Activated naive CD8-positive, alpha-beta T cell treated with anti-CD3 and anti-CD28 coated beads for 36 hours (primary cell): Measurements from ENCODE around the gene ELP2. TPM values are rescaled to one million over a fixed set of nuclear protein-coding genes. Genes with fewer than 3 reads are reported as not detected.

Experiments
- DNase-seq: peaks from one replicate; pipeline ENCODE4 v3.0.0; 2021
- H3K27ac Mint-ChIP-seq: one replicate; pipeline ENCODE4 v1.8.0; 2022; ENCODE audit warnings: mild to moderate bottlenecking, moderate library complexity, mixed read lengths
- H3K27me3 Mint-ChIP-seq: one replicate; pipeline ENCODE4 v1.8.0; 2022; ENCODE audit warnings: mild to moderate bottlenecking, mixed read lengths
- H3K36me3 Mint-ChIP-seq: one replicate; pipeline ENCODE4 v1.8.0; 2021; ENCODE audit warnings: mild to moderate bottlenecking, mixed read lengths
- H3K4me1 Mint-ChIP-seq: one replicate; pipeline ENCODE4 v1.8.0; 2021; ENCODE audit warnings: mixed read lengths
- H3K4me3 Mint-ChIP-seq: one replicate; pipeline ENCODE4 v1.8.0; 2022; ENCODE audit warnings: mild to moderate bottlenecking, moderate library complexity, mixed read lengths
- H3K9me3 Mint-ChIP-seq: one replicate; pipeline ENCODE4 v1.8.0; 2022; ENCODE audit warnings: mixed read lengths
- total RNA-seq, 2 experiments: library from RNA; stranded (reverse); gene quantifications; one replicate each; pipeline ENCODE4 v1.2.3, GENCODE V29; 2021

The ELP2 gene
- total RNA-seq, 2 experiments from 2014 or later = 93.4 to 98.2 TPM

DNA sequence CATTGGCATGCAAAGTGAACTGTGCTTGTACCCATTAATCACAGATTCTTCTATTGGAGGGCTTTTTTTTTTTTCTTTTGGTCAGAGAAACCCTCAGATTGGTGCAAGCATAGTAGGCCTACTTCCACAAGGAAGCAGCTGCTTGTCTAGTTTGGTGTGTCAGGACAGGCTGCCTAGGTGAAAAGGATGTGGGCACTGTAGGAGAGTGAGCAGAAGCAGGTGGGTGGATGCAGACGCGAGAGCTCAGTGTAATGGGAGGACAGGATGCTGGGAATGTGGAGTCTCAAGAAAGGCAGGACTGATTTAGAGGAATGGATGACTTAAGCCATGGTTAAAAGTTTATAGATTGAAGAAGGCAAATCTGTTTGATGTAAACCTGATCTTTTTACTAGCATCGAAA, 3.1 kb downstream of the ELP2 start:
- Mint-ChIP-seq H3K36me3 (peaks cover 12% of the 10 kb centered on the region), H3K4me3 (peak overlapping the region; percentile 13), H3K9me3 (no peaks in the 10 kb centered on the region), H3K27ac (peak overlapping the region; percentile 52), H3K27me3 (no peaks in the 10 kb centered on the region), H3K4me1 (peaks cover 33% of the 10 kb centered on the region)
- DNase-seq = no peak

DNA sequence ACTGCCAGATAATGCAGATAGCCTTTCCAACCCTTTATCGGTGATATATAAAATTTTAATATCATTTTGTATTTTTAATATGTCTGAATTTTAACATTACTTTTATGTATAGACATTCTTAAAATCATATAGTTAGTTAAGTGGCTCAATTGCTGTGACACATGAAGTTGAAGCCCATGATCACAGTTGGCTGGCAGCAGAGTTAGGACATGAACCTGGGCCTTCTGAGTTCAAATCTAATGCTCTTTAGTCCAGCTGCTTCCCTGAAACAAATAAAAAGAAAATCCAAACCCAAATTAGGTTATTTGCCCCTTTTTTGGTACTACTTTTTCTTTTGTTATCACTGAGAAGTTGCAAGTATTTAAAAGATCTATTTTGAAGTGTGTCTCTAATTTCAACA, 5.6 kb downstream of the ELP2 start:
- peaks cover 13% of the 10 kb centered on the region for H3K36me3 Mint-ChIP-seq
- no peak overlapping the region for H3K4me3 Mint-ChIP-seq
- no peak overlapping the region for H3K27ac Mint-ChIP-seq

DNA sequence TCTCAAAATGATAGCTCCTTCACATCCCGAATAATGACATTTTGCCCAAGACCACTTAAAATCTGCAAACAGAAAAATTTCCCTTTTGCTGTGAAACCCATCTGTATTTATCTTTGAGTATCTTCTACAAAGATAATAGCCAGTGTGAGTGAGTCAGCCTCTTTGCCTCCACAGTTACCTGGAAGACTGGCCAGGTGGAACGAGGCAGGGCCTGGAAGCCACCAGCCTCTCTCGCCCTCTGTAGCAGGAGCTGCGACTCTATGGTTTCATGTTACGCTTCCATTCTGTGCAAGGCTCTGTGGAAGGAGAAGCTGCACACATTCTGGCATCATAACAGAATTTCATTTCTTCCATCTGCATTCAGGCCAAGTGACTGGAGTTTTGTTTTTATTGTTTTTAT, 9.5 kb downstream of the ELP2 start:
- Mint-ChIP-seq H3K4me3 (no peak overlapping the region), H3K27me3 (no peaks in the 10 kb centered on the region), H3K27ac (no peak overlapping the region), H3K36me3 (peaks cover 8% of the 10 kb centered on the region), H3K9me3 (no peaks in the 10 kb centered on the region), H3K4me1 (peaks cover 15% of the 10 kb centered on the region)
- no peak for DNase-seq

More for the DNA sequence above, 5.6 kb downstream of the ELP2 start:
- Mint-ChIP-seq H3K4me1 (peaks cover 26% of the 10 kb centered on the region), H3K9me3 (no peaks in the 10 kb centered on the region), H3K27me3 (no peaks in the 10 kb centered on the region)
- no peak for DNase-seq

DNA sequence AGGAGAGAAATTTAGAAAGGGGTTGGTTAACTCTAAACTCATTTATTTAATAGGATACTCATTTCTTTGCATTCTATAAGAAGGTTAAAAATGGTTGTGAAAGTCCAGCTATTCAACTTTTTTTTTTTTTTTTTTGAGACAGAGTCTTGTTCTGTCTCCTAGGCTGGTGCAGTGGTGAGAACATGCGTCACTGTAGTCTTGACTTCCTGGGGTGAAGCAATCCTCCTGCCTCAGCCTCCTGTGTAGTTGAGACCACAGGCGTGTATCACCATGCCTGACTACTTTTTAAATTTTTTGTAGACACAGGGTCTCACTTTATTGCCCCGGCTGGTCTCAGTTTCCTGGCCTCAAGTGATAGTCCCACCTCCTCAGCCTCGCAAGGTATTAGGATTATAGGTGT, 11.9 kb downstream of the ELP2 start:
- peaks cover 10% of the 10 kb centered on the region for H3K4me1 Mint-ChIP-seq
- no peak overlapping the region for H3K27ac Mint-ChIP-seq
- DNase-seq = no peak
- no peaks in the 10 kb centered on the region for H3K27me3 Mint-ChIP-seq
- peaks cover 13% of the 10 kb centered on the region for H3K36me3 Mint-ChIP-seq
- no peaks in the 10 kb centered on the region for H3K9me3 Mint-ChIP-seq
- H3K4me3 Mint-ChIP-seq = no peak overlapping the region

DNA sequence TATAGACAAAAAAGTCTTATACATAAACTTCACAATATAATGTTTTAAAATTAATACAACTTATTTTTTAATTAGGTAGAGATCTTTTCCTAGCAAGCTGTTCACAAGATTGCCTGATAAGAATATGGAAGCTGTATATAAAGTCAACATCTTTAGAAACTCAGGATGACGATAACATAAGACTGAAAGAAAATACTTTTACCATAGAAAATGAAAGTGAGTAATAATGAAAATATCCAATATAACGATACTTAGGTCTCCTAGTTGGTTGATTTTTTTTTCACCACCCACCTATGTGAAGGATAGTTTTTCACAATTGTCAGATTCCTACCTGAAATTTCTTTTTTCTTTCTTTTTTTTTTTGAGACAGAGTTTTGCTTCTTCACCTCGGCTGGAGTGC, 13.1 kb downstream of the ELP2 start:
- Mint-ChIP-seq H3K36me3 (peaks cover 14% of the 10 kb centered on the region), H3K4me1 (peaks cover 9% of the 10 kb centered on the region), H3K27me3 (no peaks in the 10 kb centered on the region), H3K4me3 (no peak overlapping the region), H3K9me3 (no peaks in the 10 kb centered on the region), H3K27ac (no peak overlapping the region)
- no peak for DNase-seq

DNA sequence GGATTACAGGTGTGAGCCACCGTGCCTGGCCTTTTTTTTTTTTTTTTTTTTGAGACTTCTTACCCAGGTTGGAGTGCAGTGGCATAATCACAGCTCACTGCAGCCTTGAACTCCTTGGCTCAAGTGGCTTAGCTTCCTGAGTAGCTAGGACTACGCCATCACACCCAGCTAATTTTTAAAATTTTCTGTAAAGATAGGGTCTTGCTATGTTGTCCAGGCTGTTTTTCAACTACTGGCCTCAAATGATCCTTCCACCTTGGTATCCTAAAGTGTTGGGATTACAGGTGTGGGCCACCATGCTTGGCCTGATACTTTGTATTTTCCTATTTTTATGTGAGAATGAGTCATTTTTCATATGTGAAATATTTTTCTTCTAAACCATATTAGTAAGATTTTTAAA, 13.7 kb downstream of the ELP2 start:
- H3K4me1 Mint-ChIP-seq = peaks cover 9% of the 10 kb centered on the region

DNA sequence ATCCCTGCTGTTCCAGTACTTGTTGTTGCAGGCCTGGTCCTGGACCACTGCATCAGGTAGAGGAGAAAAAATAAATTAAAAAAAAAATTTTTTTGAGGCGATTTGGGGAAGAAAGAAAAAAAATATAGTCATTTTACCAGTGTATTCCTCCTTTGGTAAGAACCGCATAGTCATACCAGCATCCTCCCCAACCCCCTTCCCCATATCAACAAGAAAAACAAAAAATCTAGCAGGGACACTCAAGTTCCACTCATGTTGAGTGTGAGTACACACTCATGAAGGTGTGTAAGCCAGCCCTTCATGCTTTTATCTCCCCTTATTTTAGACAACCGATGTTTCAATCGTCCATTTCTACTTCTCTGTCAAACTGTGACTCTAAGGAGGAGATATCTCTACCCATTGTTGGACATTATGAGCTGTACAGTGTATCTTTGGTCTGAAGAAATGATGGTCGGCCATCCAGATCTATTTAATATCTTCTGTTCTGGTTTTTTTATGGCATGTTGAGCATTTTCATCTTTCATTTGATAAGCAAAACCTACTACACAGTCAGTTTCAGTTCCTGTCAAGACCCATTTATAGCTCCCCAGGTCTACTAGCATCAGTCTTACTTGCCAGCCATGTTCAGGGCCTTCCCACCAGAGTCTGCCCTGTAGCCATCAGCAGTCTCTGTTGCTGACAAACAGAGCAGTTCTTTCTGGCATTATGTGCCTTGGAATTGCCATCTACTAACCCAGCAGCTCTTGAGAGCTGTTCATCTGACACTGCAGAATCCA, 20.0 kb downstream of the ELP2 start:
- Mint-ChIP-seq H3K4me3 (no peak overlapping the region), H3K36me3 (peaks cover 27% of the 10 kb centered on the region)

More for the DNA sequence above, 13.7 kb downstream of the ELP2 start:
- Mint-ChIP-seq H3K36me3 (peaks cover 14% of the 10 kb centered on the region), H3K27ac (no peak overlapping the region), H3K27me3 (no peaks in the 10 kb centered on the region), H3K4me3 (no peak overlapping the region), H3K9me3 (no peaks in the 10 kb centered on the region)
- no peak for DNase-seq

DNA sequence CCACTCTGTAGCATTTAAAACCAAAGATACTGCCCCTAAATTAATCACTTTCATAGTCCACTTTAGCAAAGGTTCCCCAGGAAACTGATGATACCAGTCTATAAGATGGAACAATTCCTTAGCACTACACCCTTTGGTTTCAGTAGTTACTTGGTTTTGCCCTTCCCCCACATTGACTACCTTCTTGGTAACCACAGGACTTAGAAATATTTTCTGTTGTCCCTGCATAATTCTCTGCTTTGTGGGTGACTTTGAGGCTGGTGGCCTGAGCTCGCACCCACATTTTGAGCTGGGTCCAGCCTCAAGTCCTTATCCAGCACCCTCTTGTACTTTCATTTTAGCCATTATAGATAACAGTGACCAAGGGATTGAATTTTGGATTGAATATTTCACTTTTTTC, 23.1 kb downstream of the ELP2 start:
- Mint-ChIP-seq H3K27me3 (no peaks in the 10 kb centered on the region), H3K36me3 (peaks cover 24% of the 10 kb centered on the region), H3K9me3 (no peaks in the 10 kb centered on the region), H3K4me1 (peaks cover 18% of the 10 kb centered on the region), H3K27ac (no peak overlapping the region), H3K4me3 (no peak overlapping the region)
- no peak for DNase-seq

More for the DNA sequence above, 20.0 kb downstream of the ELP2 start:
- peaks cover 11% of the 10 kb centered on the region for H3K4me1 Mint-ChIP-seq
- no peak for DNase-seq
- no peak overlapping the region for H3K27ac Mint-ChIP-seq
- H3K27me3 Mint-ChIP-seq = no peaks in the 10 kb centered on the region
- H3K9me3 Mint-ChIP-seq = no peaks in the 10 kb centered on the region

DNA sequence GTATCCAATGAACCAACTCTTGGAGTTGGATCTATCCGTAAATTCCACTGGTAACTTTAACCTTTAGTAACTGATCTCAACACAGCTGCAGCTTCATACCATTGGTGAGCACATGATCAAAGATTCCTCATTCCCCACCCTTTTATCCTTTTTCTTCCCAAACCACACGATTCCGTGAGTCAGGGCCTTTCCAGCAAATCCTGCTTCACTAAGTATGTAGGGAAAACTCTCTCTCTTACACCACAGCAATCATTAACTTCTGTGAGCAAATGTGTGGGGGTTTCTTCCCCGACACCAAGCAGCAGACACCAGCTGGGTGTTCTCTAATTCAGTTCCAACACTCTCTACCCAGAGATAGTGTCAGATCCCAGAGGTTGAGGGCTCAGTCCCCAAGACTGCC, 23.5 kb downstream of the ELP2 start:
- DNase-seq = no peak

DNA sequence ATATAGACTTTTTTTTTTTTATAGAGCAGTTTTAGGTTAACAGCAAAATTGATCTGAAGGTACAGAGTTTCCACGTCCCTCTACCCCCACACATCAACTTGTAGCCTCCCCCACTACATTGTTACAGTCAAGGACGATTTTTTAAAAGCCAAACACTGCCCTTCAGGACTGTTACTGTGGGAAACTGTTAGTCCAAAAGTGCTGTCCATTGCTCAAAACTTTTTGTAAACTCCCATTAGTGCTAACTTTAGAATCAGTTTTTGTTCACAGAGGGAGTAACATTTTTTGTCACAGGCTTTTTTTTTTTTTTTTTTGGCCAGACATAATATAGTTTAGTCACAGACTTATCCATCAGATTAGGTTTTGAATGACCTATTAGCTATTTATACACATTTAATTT, 24.1 kb downstream of the ELP2 start:
- peaks cover 29% of the 10 kb centered on the region for H3K36me3 Mint-ChIP-seq
- H3K9me3 Mint-ChIP-seq = no peaks in the 10 kb centered on the region
- no peak overlapping the region for H3K4me3 Mint-ChIP-seq
- peaks cover 23% of the 10 kb centered on the region for H3K4me1 Mint-ChIP-seq
- DNase-seq = no peak
- H3K27ac Mint-ChIP-seq = no peak overlapping the region
- no peaks in the 10 kb centered on the region for H3K27me3 Mint-ChIP-seq

More for the DNA sequence above, 23.5 kb downstream of the ELP2 start:
- H3K4me1 Mint-ChIP-seq = peaks cover 20% of the 10 kb centered on the region
- H3K27me3 Mint-ChIP-seq = no peaks in the 10 kb centered on the region
- no peak overlapping the region for H3K4me3 Mint-ChIP-seq
- H3K27ac Mint-ChIP-seq = no peak overlapping the region
- no peaks in the 10 kb centered on the region for H3K9me3 Mint-ChIP-seq
- peaks cover 26% of the 10 kb centered on the region for H3K36me3 Mint-ChIP-seq

DNA sequence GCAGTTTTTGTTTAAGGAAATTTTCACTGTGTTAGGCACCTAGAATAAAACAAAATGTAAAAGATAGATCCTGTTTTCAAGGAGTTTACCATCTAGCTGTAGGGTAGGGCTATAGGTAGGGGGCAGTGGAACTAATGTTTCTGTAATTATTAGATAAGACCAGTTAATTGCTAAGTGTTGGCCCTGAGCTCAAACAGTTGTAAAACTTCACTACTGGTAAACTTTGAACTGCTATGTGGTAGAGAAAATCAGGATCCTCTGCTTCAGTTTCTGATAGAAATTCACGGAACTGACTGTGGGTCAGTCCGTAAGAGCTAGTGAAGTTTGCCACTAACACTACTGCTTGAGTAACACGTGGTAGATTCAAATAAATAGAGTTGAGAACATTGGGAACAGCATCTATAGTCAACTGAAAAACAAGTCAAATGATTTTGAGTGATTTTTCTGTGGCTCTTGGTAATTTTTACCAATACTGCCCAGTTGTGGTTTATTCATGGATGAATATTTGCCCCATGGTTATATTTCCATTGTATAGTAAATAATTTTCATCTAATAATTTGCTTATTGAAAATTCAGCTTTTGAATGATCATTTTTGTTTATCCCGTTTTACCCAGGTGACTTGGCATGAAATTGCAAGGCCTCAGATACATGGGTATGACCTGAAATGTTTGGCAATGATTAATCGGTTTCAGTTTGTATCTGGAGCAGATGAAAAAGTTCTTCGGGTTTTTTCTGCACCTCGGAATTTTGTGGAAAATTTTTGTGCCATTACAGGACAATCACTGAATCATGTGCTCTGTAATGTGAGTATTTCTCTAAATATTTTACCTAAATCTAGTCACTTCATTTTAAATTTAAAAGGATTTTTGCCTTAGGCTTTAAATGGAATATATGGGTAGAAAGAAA, 26.4 kb downstream of the ELP2 start:
- Mint-ChIP-seq H3K4me3 (no peak overlapping the region), H3K36me3 (peaks cover 31% of the 10 kb centered on the region), H3K4me1 (peaks cover 23% of the 10 kb centered on the region), H3K9me3 (no peaks in the 10 kb centered on the region), H3K27me3 (no peaks in the 10 kb centered on the region), H3K27ac (peak overlapping the region; percentile 25)
- no peak for DNase-seq

DNA sequence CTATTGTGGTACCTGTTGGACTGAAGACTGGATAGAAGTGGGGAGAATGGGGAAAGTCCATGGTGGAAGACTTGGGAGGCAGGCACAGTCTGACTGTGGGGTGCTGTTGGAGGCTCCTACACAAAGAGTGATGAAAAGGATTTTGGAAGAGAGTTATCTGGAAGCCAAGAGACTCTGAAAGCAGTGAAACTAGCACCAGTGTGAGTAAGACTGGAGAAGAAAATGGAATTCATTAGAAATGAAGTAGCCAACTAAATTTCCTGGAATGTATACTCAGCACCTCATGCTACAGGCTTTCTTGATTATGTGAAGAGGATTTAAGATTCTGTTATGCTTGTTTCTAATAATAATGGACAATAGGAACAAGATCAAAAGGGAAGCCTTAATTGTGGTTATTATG, 27.7 kb downstream of the ELP2 start:
- no peak overlapping the region for H3K4me3 Mint-ChIP-seq

DNA sequence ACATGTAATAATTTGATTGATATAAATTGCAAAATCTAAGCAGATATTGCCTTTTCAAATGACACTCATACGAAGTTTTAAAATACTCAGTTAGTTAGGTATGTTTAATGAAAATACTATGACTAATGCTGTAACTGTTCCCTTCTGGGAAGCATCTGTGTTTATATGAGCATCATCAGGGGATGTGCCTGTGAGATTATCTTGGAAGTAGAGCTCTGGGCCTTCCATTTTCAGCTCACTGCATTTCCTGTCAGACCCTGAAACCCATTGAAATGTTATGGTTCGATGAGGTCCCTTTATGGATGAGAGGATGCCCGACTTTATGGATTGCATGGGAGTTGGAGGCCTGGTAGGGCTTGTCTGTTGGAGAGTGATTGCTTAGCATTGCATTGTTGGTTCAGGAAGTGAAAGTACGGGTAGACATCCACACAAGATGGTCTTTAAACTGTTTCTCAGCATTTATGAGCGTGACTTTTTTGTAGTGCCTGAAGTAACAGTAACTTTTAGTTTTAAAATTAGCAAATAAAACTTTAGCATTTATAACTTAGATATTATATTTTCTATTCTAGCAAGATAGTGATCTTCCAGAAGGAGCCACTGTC, 28.7 kb downstream of the ELP2 start:
- Mint-ChIP-seq H3K27me3 (no peaks in the 10 kb centered on the region), H3K36me3 (peaks cover 25% of the 10 kb centered on the region), H3K4me1 (peaks cover 18% of the 10 kb centered on the region), H3K27ac (no peak overlapping the region), H3K4me3 (no peak overlapping the region), H3K9me3 (no peaks in the 10 kb centered on the region)
- no peak for DNase-seq

More for the DNA sequence above, 27.7 kb downstream of the ELP2 start:
- Mint-ChIP-seq H3K36me3 (peaks cover 32% of the 10 kb centered on the region), H3K27ac (peak overlapping the region; percentile 32), H3K9me3 (no peaks in the 10 kb centered on the region), H3K4me1 (peaks cover 25% of the 10 kb centered on the region), H3K27me3 (no peaks in the 10 kb centered on the region)
- DNase-seq = no peak

DNA sequence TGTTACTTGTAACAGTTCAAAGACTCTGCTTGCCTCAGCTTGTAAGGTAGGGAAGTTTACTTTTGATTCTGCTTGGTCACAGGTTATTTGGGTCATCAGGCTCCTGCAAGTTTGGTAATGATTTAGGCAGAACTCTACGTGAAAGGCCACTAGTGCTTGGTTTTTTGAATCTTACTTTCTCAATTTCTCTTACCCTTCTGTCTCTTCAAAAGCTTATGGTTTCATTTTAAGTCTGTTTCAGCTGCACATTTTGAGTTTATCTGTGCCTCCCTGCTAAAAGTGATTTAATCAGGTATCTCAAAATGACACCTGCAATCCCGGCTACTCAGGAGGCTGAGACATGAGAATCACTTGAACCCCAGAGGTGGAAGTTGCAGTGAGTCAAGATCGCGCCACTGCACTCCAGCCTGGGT, 31.3 kb downstream of the ELP2 start:
- Mint-ChIP-seq H3K4me3 (no peak overlapping the region), H3K4me1 (peaks cover 18% of the 10 kb centered on the region), H3K9me3 (no peaks in the 10 kb centered on the region), H3K36me3 (peaks cover 22% of the 10 kb centered on the region), H3K27ac (no peak overlapping the region), H3K27me3 (no peaks in the 10 kb centered on the region)
- DNase-seq = no peak

DNA sequence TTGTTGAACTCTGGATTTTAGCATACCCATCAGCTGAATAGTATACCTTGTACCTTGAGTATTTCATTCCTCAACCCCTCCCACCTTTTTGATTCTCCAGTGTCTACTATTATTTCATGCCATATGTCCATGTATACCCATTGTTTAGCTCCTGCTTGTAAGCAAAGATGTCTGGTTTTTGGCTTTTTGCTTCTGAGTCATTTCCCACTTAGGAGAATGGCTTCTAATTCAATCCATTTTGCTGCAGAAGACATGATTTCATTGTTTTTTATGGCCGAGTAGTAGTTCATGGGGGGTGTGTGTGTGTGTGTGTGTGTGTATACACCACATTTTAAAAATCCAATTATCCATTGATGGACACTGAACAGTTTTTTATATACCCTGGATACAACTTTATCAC, 33.3 kb downstream of the ELP2 start:
- H3K27ac Mint-ChIP-seq = no peak overlapping the region
- no peaks in the 10 kb centered on the region for H3K9me3 Mint-ChIP-seq
- H3K36me3 Mint-ChIP-seq = peaks cover 24% of the 10 kb centered on the region
- no peak overlapping the region for H3K4me3 Mint-ChIP-seq
- DNase-seq = no peak
- peaks cover 9% of the 10 kb centered on the region for H3K4me1 Mint-ChIP-seq
- no peaks in the 10 kb centered on the region for H3K27me3 Mint-ChIP-seq
